ENCODE measurements around the gene ALOX5. TPM values are rescaled to one million over a fixed set of nuclear protein-coding genes. Genes with fewer than 3 reads are reported as not detected.

Gene ALOX5
- total and polyA plus RNA-seq, 11 donors, result 1.3 to 36.1 (median 5.8) TPM

- Histone ChIP-seq H3K4me1 (peaks cover 0 to 39% (median 19%) of the 10 kb centered on the region in 12 donors), H3K27me3 (no peaks in the 10 kb centered on the region), H3K27ac (no peak overlapping the region), H3K36me3 (peaks cover 4 to 52% (median 38%) of the 10 kb centered on the region in 9 donors), H3K4me3 (no peak overlapping the region), H3K9me3 (no peaks in the 10 kb centered on the region)
- TF ChIP-seq POLR2A (IDR thresholded peaks at IDR 0.05) (no peak), CTCF (IDR thresholded peaks at IDR 0.05) (no peak)
- no peak for DNase-seq
- 93 to 97% (median 94%) methylated on average over 7 of the region's 7 CpGs for WGBS, 4 donors
- intact Hi-C loops (cut with DNase I), result loop anchor here in 2 of 10 donors (10.0 kb wide), 2 partner anchors 201 to 211 kb away; no protein-coding TSS in a partner anchor
- ATAC-seq, result no peak
Measured at GRCh38 chr10:45456233-45456632, 82.2 kb downstream of the ALOX5 start.

DNA sequence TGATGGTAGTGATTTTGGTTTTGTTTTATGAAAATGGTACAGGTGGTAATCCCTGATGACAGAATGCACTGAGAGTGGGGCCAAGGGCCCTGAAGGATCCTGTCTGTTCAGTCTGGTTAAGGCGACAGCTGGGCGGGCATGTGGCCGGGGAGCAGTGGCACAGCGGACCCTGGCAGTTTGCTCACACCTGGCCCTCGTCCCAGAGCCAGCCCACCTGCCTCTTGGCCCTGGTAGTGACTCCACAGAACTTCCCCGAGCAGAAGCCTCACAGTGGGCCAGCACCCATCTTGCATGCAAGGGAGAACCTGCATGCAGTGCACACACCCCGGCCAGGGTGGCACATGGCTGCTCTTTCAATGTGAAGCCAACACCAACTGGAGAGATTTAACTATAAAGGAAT, 82.8 kb downstream of the ALOX5 start:
- Histone ChIP-seq H3K36me3 (peaks cover 4 to 58% (median 40%) of the 10 kb centered on the region in 9 donors), H3K27ac (no peak overlapping the region), H3K4me1 (peaks cover 0 to 43% (median 19%) of the 10 kb centered on the region in 12 donors), H3K27me3 (no peaks in the 10 kb centered on the region), H3K9me3 (no peaks in the 10 kb centered on the region), H3K4me3 (no peak overlapping the region)
- ATAC-seq, result no peak
- TF ChIP-seq POLR2A (IDR thresholded peaks at IDR 0.05) (no peak), CTCF (IDR thresholded peaks at IDR 0.05) (no peak)
- intact Hi-C loops (cut with DNase I), result loop anchor here in 2 of 10 donors (10.0 kb wide), 2 partner anchors 202 to 212 kb away; no protein-coding TSS in a partner anchor
- WGBS, 4 donors, result 95 to 97% (median 95%) methylated on average over 7 of the region's 7 CpGs
- DNase-seq, result no peak

DNA sequence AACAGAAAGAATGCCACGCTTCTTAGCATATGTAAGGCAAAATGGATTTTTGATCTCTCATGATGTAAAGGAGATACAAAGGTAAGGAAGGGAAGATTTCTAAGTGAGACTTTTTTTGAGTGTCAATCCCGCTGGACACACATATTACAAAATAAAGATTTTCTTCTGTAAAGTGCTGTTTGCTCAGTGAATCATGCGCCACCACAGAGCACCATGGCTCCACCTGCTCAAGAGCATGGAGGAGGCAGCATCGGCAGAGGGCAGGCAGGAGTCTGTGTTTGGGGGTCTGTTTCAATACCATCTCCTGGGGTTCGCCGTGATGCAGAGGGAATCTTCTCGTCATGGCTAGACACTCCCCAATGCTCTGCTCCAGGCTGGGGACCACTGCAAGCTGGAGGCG, 83.5 kb downstream of the ALOX5 start:
- 94 to 97% (median 96%) methylated on average over 8 of the region's 8 CpGs for WGBS, 4 donors
- DNase-seq (no peak), ATAC-seq (no peak)
- Histone ChIP-seq H3K27me3 (no peaks in the 10 kb centered on the region), H3K4me1 (peaks cover 0 to 48% (median 18%) of the 10 kb centered on the region in 12 donors), H3K9me3 (no peaks in the 10 kb centered on the region), H3K36me3 (peaks cover 4 to 60% (median 40%) of the 10 kb centered on the region in 9 donors), H3K27ac (no peak overlapping the region), H3K4me3 (no peak overlapping the region)
- intact Hi-C loops (cut with DNase I), result loop anchor here in 2 of 10 donors (10.0 kb wide), 2 partner anchors 203 to 213 kb away; no protein-coding TSS in a partner anchor
- no peak for TF ChIP-seq CTCF (IDR thresholded peaks at IDR 0.05)
- TF ChIP-seq POLR2A (IDR thresholded peaks at IDR 0.05), result no peak

DNA sequence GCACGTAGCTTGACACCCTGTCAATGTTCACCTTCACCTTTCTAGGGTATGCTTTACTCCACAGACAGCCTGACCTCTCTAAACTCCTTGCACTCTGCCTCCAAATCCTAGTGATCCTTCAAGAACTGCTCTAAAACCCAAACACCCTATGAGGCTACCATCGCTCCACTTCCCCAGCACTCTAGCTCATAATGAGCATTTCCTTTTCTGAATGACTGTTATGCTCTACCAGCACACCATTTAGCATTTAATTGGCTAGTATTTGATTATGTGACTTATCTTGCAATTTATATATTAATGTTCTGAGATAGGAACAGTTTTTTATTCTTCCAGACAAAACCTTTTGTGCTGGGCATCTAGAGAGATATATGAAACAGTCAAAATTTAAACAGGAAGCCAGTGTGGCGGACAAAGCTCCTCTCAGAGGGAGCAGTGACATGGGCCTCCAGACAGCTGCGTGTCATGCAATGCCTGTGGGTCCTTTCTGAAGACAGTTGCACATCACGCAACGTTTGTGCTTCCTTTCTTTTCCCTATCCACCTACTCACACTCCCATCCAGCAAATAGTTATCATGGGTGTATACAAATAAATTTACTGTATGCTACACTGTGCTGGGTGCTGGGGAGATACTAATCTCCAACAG, 86.3 kb downstream of the ALOX5 start:
- Histone ChIP-seq H3K4me1 (peaks cover 0 to 47% (median 5%) of the 10 kb centered on the region in 12 donors), H3K36me3 (peaks cover 4 to 69% (median 40%) of the 10 kb centered on the region in 9 donors), H3K27ac (peak overlapping the region in 1 of 12 donors; percentile 74), H3K9me3 (no peaks in the 10 kb centered on the region), H3K4me3 (no peak overlapping the region), H3K27me3 (no peaks in the 10 kb centered on the region)
- WGBS, 4 donors, result 84 to 89% (median 88%) methylated on average over 6 of the region's 6 CpGs
- DNase-seq (no peak), ATAC-seq (no peak)
- TF ChIP-seq CTCF (IDR thresholded peaks at IDR 0.05) (no peak), POLR2A (IDR thresholded peaks at IDR 0.05) (no peak)
- intact Hi-C loops (cut with DNase I), result loop anchor here in 7 of 10 donors (5.0 to 10.0 kb wide), 6 partner anchors 38 to 453 kb away; partner anchors contain the start of gene WASHC2C (in 1 of the 7)

All from heart left ventricle (tissue), 16 donors.